OCI-LY1 (cell line): ENCODE results near the gene CUX1.
"Not testable (repeated sequence)": the region's sequence is repeated elsewhere in the genome, so short reads cannot be mapped to it uniquely, and the experiment has no call there.

Experiments used
- H2AFZ ChIP-seq: fragments of 200-600 bp; sonication (generic), shearing (Covaris generic); 2 replicates; pipeline ENCODE4 v1.6.0; 2014; ENCODE audit warnings: antibody characterized with exemption, mild to moderate bottlenecking, low read length
- H3F3A ChIP-seq: fragments of 200-600 bp; sonication (generic), shearing (Covaris generic); 2 replicates; pipeline ENCODE4 v1.6.0; 2014; ENCODE audit warnings: mild to moderate bottlenecking, antibody characterized with exemption, low read length, moderate library complexity; ENCODE audit not compliant: insufficient read depth
- H3K27ac ChIP-seq: fragments of 200-600 bp; sonication (generic); 2 replicates; pipeline ENCODE4 v1.5.1; 2014; ENCODE audit warnings: low read length, mixed run types, mild to moderate bottlenecking, low read depth; ENCODE audit not compliant: poor library complexity, severe bottlenecking
- H3K27me3 ChIP-seq: fragments of 200-600 bp; sonication (generic); 2 replicates; pipeline ENCODE4 v1.6.0; 2014; ENCODE audit warnings: antibody characterized with exemption, mild to moderate bottlenecking, low read length, moderate library complexity; ENCODE audit not compliant: insufficient read depth
- H3K36me3 ChIP-seq: fragments of 200-600 bp; sonication (generic); 2 replicates; pipeline ENCODE4 v1.6.1; 2014; ENCODE audit warnings: mild to moderate bottlenecking, antibody characterized with exemption, low read length, moderate library complexity, mixed read lengths; ENCODE audit not compliant: insufficient read depth
- H3K4me1 ChIP-seq: fragments of 200-600 bp; sonication (generic); 2 replicates; pipeline ENCODE4 v1.5.1; 2014; ENCODE audit warnings: mild to moderate bottlenecking, low read length, moderate library complexity; ENCODE audit not compliant: insufficient read depth, severe bottlenecking
- H3K4me2 ChIP-seq: fragments of 200-600 bp; sonication (generic), shearing (Covaris generic); 2 replicates; pipeline ENCODE4 v1.6.1; 2014; ENCODE audit warnings: low read length
- H3K4me3 ChIP-seq: fragments of 200-600 bp; sonication (generic); 2 replicates; pipeline ENCODE4 v1.5.1; 2014; ENCODE audit warnings: low read length, low read depth, mild to moderate bottlenecking, mixed read lengths; ENCODE audit not compliant: poor library complexity, severe bottlenecking
- H3K79me2 ChIP-seq: fragments of 200-600 bp; shearing (Covaris generic); 2 replicates; pipeline ENCODE4 v1.6.1; 2016; ENCODE audit warnings: mixed run types, low read length, mixed read lengths; ENCODE audit not compliant: insufficient read depth
- H3K9ac ChIP-seq: fragments of 200-600 bp; sonication (generic), shearing (Covaris generic); 2 replicates; pipeline ENCODE4 v1.6.1; 2014; ENCODE audit warnings: mild to moderate bottlenecking, low read length, mixed read lengths
- H3K9me2 ChIP-seq: fragments of 200-600 bp; sonication (generic), shearing (Covaris generic); 2 replicates; pipeline ENCODE4 v1.6.1; 2014; ENCODE audit warnings: low read depth, mild to moderate bottlenecking, low read length, mixed read lengths
- H3K9me3 ChIP-seq: fragments of 200-600 bp; shearing (Covaris generic); 2 replicates; pipeline ENCODE4 v1.6.1; 2014; ENCODE audit warnings: low read length, mixed read lengths
- H4K20me1 ChIP-seq: fragments of 200-600 bp; sonication (generic), shearing (Covaris generic); 2 replicates; pipeline ENCODE4 v1.6.0; 2016; ENCODE audit warnings: mild to moderate bottlenecking, low read length; ENCODE audit not compliant: insufficient read depth
- EZH2 ChIP-seq: fragments of 200-600 bp; sonication (generic), shearing (Covaris generic); IDR thresholded peaks from 2 replicates; pipeline ENCODE4 v1.8.0; 2017; ENCODE audit warnings: borderline replicate concordance, mixed run types, mild to moderate bottlenecking, antibody characterized with exemption, low read length, moderate library complexity, mixed read lengths
- TF ChIP-seq, protein P1 (sequence below): fragments of 200-600 bp; sonication (generic), shearing (Covaris generic); IDR thresholded peaks from 2 replicates; pipeline ENCODE4 v1.5.1; 2017; ENCODE audit warnings: mild to moderate bottlenecking, antibody characterized with exemption, low read length, moderate library complexity, mixed read lengths

The CUX1 gene

DNA sequence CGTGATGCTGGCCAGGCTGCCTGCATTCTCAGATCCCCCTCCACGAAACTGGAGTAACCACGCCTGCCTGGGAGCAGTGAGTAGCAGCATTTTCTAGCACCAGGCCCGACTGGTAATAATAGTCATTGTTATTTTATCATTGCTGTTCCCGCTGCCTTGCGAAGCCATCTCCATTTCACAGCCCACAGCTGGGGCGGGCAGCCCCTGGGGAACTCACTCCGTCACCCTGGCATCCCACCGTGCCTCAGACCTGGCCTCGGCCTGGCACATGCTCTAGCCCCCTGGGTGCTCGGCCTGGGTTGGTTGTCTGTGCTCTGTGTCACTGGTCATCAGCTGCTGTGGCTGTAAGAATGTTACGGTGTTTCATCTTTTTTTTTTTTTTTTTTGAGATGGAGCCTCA lies 411.5 kb downstream of the CUX1 start:
- TF ChIP-seq, protein P1, sequence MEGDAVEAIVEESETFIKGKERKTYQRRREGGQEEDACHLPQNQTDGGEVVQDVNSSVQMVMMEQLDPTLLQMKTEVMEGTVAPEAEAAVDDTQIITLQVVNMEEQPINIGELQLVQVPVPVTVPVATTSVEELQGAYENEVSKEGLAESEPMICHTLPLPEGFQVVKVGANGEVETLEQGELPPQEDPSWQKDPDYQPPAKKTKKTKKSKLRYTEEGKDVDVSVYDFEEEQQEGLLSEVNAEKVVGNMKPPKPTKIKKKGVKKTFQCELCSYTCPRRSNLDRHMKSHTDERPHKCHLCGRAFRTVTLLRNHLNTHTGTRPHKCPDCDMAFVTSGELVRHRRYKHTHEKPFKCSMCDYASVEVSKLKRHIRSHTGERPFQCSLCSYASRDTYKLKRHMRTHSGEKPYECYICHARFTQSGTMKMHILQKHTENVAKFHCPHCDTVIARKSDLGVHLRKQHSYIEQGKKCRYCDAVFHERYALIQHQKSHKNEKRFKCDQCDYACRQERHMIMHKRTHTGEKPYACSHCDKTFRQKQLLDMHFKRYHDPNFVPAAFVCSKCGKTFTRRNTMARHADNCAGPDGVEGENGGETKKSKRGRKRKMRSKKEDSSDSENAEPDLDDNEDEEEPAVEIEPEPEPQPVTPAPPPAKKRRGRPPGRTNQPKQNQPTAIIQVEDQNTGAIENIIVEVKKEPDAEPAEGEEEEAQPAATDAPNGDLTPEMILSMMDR = no peak
- no peak for TF ChIP-seq EZH2
- Histone ChIP-seq H3K9me3 (no peaks in the 10 kb centered on the region), H3K4me1 (no peaks in the 10 kb centered on the region), H3K4me2 (no peak overlapping the region), H2AFZ (no peak overlapping the region), H3K4me3 (no peak overlapping the region), H3K9ac (no peak overlapping the region), H3K27ac (no peak overlapping the region), H3K79me2 (no peaks in the 10 kb centered on the region), H3K9me2 (no peaks in the 10 kb centered on the region), H4K20me1 (no peaks in the 10 kb centered on the region), H3K36me3 (peaks cover 81% of the 10 kb centered on the region), H3F3A (no peaks in the 10 kb centered on the region), H3K27me3 (no peaks in the 10 kb centered on the region)

DNA sequence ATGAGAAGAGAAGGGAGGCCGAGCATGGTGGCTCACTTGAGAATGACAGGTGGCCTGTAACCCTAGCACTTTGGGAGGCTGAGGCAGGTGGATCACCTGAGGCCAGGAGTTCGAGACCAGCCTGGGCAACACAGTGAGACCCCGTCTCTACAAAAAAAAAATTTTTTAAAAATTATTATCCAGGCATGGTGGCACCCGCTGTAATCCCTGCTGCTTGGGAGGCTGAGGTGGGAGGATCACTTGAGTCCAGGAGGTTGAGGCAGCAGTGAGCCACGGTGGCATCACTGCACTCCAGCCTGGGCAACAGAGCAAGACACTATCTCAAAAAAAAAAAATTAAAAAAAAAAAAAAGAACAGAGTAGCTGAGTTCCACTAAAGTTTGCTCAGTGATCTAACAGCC lies 412.7 kb downstream of the CUX1 start:
- H3K4me3 ChIP-seq, H3K4me1 ChIP-seq, H3K9me3 ChIP-seq, H3F3A ChIP-seq, H3K27ac ChIP-seq, H3K27me3 ChIP-seq, H3K4me2 ChIP-seq, H3K79me2 ChIP-seq, H3K9ac ChIP-seq, H4K20me1 ChIP-seq, H3K9me2 ChIP-seq, H2AFZ ChIP-seq: not testable (repeated sequence)
- H3K36me3 ChIP-seq = peaks cover 83% of the 10 kb centered on the region

DNA sequence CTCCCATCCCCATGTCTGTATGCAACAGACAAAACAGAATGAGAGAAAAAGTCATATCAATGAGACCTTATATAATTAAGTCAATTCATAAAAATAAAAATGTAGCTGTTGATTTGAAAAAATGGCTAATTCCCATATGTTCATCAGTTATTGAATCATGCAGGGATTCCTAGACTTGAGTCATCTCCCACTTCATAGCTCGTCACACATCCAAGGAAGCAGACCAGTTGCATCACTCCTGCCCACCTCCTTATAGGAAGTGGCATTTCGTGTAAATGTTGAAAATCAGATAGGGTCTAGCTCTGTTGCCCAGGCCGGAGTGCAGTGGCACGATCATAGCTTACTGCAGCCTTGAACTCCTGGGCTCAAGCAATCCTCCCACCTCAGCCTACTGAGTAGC lies 413.2 kb downstream of the CUX1 start:
- Histone ChIP-seq H3K9ac (no peak overlapping the region), H3K9me2 (no peaks in the 10 kb centered on the region), H3K27ac (no peak overlapping the region), H3K79me2 (no peaks in the 10 kb centered on the region), H3F3A (no peaks in the 10 kb centered on the region), H4K20me1 (no peaks in the 10 kb centered on the region), H3K4me2 (no peak overlapping the region), H3K4me3 (no peak overlapping the region), H3K4me1 (no peaks in the 10 kb centered on the region), H3K9me3 (no peaks in the 10 kb centered on the region), H3K27me3 (no peaks in the 10 kb centered on the region), H3K36me3 (peaks cover 81% of the 10 kb centered on the region), H2AFZ (no peak overlapping the region)
- TF ChIP-seq, protein P1 = no peak
- TF ChIP-seq EZH2 = no peak

DNA sequence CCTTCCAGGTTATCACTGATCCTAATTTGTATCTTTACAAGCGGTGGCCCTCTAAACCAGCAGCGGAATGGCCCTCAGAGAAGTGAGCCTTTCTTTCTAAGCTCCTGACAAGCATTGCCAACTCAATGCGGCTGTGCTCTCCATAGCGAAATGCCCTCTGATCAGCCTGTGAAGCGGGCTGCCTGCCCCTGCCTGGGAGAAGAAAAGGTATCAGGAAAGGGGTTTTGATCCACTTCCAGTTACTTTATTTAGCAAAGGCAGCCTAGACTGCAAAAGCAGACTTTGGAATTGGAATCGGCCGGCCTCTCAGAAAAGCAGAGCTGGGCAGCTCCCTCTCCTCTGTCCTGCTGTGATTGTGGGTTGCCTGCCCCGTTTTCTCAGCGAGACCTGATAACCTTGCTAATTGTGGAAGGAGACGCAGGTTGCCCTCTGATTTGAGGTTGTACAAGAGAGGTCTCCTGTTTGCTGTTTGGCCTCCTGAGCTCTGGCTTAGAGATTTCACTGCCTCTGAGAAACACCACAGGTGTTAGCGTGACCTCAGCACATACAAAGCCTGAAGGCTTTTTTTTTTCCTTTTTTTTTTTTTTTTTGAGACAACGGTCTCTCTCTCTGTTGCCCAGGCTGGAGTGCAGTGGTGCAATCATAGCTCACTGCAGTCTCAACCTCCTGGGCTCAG lies 415.3 kb downstream of the CUX1 start:
- Histone ChIP-seq H3K9ac (no peak overlapping the region), H4K20me1 (no peaks in the 10 kb centered on the region), H2AFZ (no peak overlapping the region), H3K4me3 (no peak overlapping the region), H3K27me3 (no peaks in the 10 kb centered on the region), H3K4me2 (no peak overlapping the region), H3F3A (no peaks in the 10 kb centered on the region), H3K27ac (no peak overlapping the region), H3K79me2 (no peaks in the 10 kb centered on the region), H3K9me2 (no peaks in the 10 kb centered on the region), H3K4me1 (no peaks in the 10 kb centered on the region), H3K9me3 (no peaks in the 10 kb centered on the region), H3K36me3 (peaks cover 88% of the 10 kb centered on the region)
- TF ChIP-seq EZH2 = no peak
- TF ChIP-seq, protein P1 = no peak
